Sigmoid colon (tissue), 7 donors: ENCODE measurements around the gene LMF1. TPM values are rescaled to one million over a fixed set of nuclear protein-coding genes. Genes with fewer than 3 reads are reported as not detected.

Experiments
- DNase-seq: peaks from one replicate; pipeline ENCODE4 v3.0.0-alpha.2; 2019
- H3K27ac ChIP-seq, 4 donors: fragments of 200-600 bp; sonication (generic); one replicate each; pipeline ENCODE4 v1.5.1; 2016 to 2019; ENCODE audit warnings: mild to moderate bottlenecking in 1 of 4
- H3K27me3 ChIP-seq, 3 donors: fragments of 200-600 bp; sonication (generic); one replicate each; pipeline ENCODE4 v1.5.1; 2019; ENCODE audit warnings: mild to moderate bottlenecking in 1 of 3
- H3K36me3 ChIP-seq, 4 donors: fragments of 200-600 bp; sonication (generic); one replicate each; pipeline ENCODE4 v1.5.1; 2016 to 2019
- H3K4me1 ChIP-seq, 4 donors: fragments of 200-600 bp; sonication (generic); one replicate each; pipeline ENCODE4 v1.5.1; 2017 to 2019
- H3K4me3 ChIP-seq, 4 donors: fragments of 200-600 bp; sonication (generic); one replicate each; pipeline ENCODE4 v1.5.1; 2017 to 2019; ENCODE audit warnings: mild to moderate bottlenecking in 2 of 4, moderate library complexity in 1 of 4
- H3K9me3 ChIP-seq, 4 donors: fragments of 200-600 bp in 3 of 4; sonication (generic) in 3 of 4; one replicate each; pipeline versions ENCODE4 v1.5.1 to v1.6.1; 2013 to 2019
- CTCF ChIP-seq, 4 experiments: fragments of 450-650 bp in 3 of 4; fragments of 200-600 bp in 1 of 4; IDR thresholded peaks; one replicate each; pipeline ENCODE4 v1.5.1; 2016 to 2019; ENCODE audit warnings: antibody characterized with exemption in 4 of 4, mild to moderate bottlenecking in 3 of 4, moderate library complexity in 2 of 4
- EP300 ChIP-seq, 4 donors: sonication (generic); formaldehyde crosslinking; IDR thresholded peaks; one replicate each; pipeline ENCODE4 v1.6.1; 2017; ENCODE audit warnings: antibody characterized with exemption in 4 of 4
- POLR2A ChIP-seq, 2 donors: fragments of 450-650 bp; IDR thresholded peaks; one replicate each; pipeline ENCODE4 v1.6.1; 2016; ENCODE audit warnings: antibody characterized with exemption in 2 of 2, mild to moderate bottlenecking in 2 of 2, moderate library complexity in 2 of 2
- POLR2AphosphoS5 ChIP-seq, 4 donors: sonication (generic); formaldehyde crosslinking; IDR thresholded peaks; one replicate each; pipeline ENCODE4 v1.6.1; 2017; ENCODE audit warnings: antibody characterized with exemption in 4 of 4
- WGBS, 2 donors: extraction: QIAGEN DNeasy Blood & Tissue Kit; methylation state at CpG; one replicate each; pipeline ENCODE4 v1.1.7; 2013; 5-methylcytosine and 5-hydroxymethylcytosine counted together
- intact Hi-C: fragments of 100-400 bp; cut with DNase I; formaldehyde crosslinking; loops from one replicate; pipeline ENCODE4 v1.15.1; 2023
- polyA plus RNA-seq, 3 donors: library from polyadenylated mRNA; stranded (reverse); fragments of 200-250 nt; gene quantifications; one replicate each; pipeline ENCODE4 v1.2.3, GENCODE V29; 2013
- total RNA-seq, 4 donors: library from RNA; depleted of rRNA; stranded (reverse); fragments of >200 nt; gene quantifications; one replicate each; pipeline ENCODE4 v1.1.0, GENCODE V29; 2016
- donor health status: healthy with polysubstance abuse.
- donor health status: Bipolar disorder and iron deficiency.
- donor health status: healthy.

LMF1 gene
- total and polyA plus RNA-seq, 7 donors: 1.2 to 34.1 (median 19.9) TPM

- peaks cover 0 to 38% (median 19%) of the 10 kb centered on the region in 3 donors for H3K27me3 ChIP-seq
- no peak for DNase-seq
- intact Hi-C loops: no loop called here
- no peaks in the 10 kb centered on the region for H3K36me3 ChIP-seq
- no peaks in the 10 kb centered on the region for H3K9me3 ChIP-seq
- H3K4me3 ChIP-seq: no peak overlapping the region
- no peak overlapping the region for H3K27ac ChIP-seq
- peaks cover 0 to 3% (median under 1%) of the 10 kb centered on the region in 4 donors for H3K4me1 ChIP-seq
- TF ChIP-seq EP300 (IDR thresholded peaks at IDR 0.05) (no peak), CTCF (IDR thresholded peaks at IDR 0.05) (no peak), POLR2AphosphoS5 (IDR thresholded peaks at IDR 0.05) (no peak), POLR2A (IDR thresholded peaks at IDR 0.05) (no peak)
- WGBS, 2 donors: 83 to 91% methylated on average over 14 of the region's 14 CpGs
Measured at GRCh38 chr16:1008085-1008484, 37.3 kb upstream of the LMF1 start.

GRCh38 chr16:1007284-1007850 is 36.6 kb upstream of the LMF1 start:
- H3K4me3 ChIP-seq: no peak overlapping the region
- intact Hi-C loops: no loop called here
- peaks cover 0 to 38% (median 19%) of the 10 kb centered on the region in 3 donors for H3K27me3 ChIP-seq
- TF ChIP-seq CTCF (IDR thresholded peaks at IDR 0.05) (no peak), POLR2AphosphoS5 (IDR thresholded peaks at IDR 0.05) (no peak), EP300 (IDR thresholded peaks at IDR 0.05) (no peak), POLR2A (IDR thresholded peaks at IDR 0.05) (no peak)
- no peak for DNase-seq
- H3K27ac ChIP-seq: no peak overlapping the region
- H3K4me1 ChIP-seq: peaks cover 0 to 9% (median 8%) of the 10 kb centered on the region in 4 donors
- H3K9me3 ChIP-seq: no peaks in the 10 kb centered on the region
- WGBS, 2 donors: 56 to 81% methylated on average over 16 of the region's 16 CpGs
- no peaks in the 10 kb centered on the region for H3K36me3 ChIP-seq

GRCh38 chr16:1006781-1007180 is 36.0 kb upstream of the LMF1 start:
- intact Hi-C loops: no loop called here
- no peak for DNase-seq
- Histone ChIP-seq H3K27ac (no peak overlapping the region), H3K9me3 (no peaks in the 10 kb centered on the region), H3K36me3 (no peaks in the 10 kb centered on the region), H3K4me1 (peaks cover 0 to 12% (median 8%) of the 10 kb centered on the region in 4 donors), H3K4me3 (no peak overlapping the region), H3K27me3 (peaks cover 0 to 38% (median 19%) of the 10 kb centered on the region in 3 donors)
- no peak for TF ChIP-seq POLR2AphosphoS5 (IDR thresholded peaks at IDR 0.05)
- TF ChIP-seq EP300 (IDR thresholded peaks at IDR 0.05): no peak
- TF ChIP-seq POLR2A (IDR thresholded peaks at IDR 0.05): no peak
- no peak for TF ChIP-seq CTCF (IDR thresholded peaks at IDR 0.05)
- WGBS, 2 donors: 91 to 95% methylated on average over 25 of the region's 25 CpGs

- H3K4me3 ChIP-seq: no peak overlapping the region
- H3K9me3 ChIP-seq: no peaks in the 10 kb centered on the region
- intact Hi-C loops: no loop called here
- TF ChIP-seq POLR2A (IDR thresholded peaks at IDR 0.05): no peak
- TF ChIP-seq EP300 (IDR thresholded peaks at IDR 0.05): no peak
- no peak for TF ChIP-seq POLR2AphosphoS5 (IDR thresholded peaks at IDR 0.05)
- no peak for TF ChIP-seq CTCF (IDR thresholded peaks at IDR 0.05)
- no peak overlapping the region for H3K27ac ChIP-seq
- no peaks in the 10 kb centered on the region for H3K36me3 ChIP-seq
- no peak for DNase-seq
- 68 to 83% methylated on average over 11 of the region's 11 CpGs for WGBS, 2 donors
- peaks cover 0 to 28% (median 16%) of the 10 kb centered on the region in 3 donors for H3K27me3 ChIP-seq
- H3K4me1 ChIP-seq: peaks cover 0 to 12% (median 8%) of the 10 kb centered on the region in 4 donors
Measured at GRCh38 chr16:1005286-1005685, 34.5 kb upstream of the LMF1 start.
